Epidermal melanocyte (primary cell): ENCODE results near the gene YARS1.

Experiments used
- DNase-seq: peaks from one replicate; pipeline ENCODE4 v3.0.0; 2011; ENCODE audit warnings: low spot score; ENCODE audit not compliant: insufficient read length

YARS1 gene

DNA sequence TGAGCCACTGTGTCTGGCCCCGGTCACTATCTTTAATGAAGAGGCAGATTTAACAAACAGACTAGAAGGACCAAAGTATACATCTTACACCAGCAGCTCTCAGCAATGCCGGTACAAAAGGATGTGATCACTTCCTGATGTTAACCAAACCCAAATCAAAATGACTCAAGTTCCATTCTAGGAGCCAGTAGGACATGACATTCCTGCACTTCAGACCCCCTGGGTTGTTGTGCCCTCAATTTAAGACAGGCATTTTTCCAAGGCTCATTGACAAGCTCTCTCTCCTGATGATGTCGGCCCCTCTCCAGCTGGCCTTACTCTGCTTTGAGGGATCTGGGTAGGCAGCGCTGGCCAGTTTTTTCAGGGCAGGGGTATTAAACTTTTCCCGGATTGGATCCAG, 35.1 kb downstream of the YARS1 start:
- no peak for DNase-seq

DNA sequence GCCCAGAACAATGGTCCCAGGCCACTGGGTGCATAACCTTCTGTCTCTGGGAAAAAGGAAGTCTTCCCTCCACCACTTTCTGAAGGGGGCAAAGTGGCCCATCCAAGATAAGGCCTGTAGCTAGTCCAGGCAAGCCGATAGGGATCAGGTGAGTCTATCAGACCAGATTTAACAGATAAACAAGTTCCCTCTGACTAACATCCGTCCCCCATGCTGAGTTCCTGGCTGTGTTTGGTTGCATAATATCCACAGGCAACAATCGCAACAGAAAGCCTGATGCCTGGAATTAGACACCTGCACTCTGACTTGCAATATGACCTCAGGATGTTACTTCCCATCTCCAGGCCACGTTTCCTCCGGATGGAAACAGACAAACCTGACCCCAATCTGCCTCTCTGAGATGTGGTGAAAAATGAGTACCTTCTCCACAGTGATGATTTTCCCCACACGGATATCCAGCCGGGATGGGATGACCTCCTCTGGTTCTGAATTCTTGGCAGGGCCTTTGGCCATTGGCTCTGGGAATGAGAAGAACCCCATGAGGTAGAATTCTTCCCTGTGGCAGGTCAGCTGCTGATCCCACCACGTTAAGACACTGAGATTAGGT, 36.4 kb downstream of the YARS1 start:
- DNase-seq = no peak

DNA sequence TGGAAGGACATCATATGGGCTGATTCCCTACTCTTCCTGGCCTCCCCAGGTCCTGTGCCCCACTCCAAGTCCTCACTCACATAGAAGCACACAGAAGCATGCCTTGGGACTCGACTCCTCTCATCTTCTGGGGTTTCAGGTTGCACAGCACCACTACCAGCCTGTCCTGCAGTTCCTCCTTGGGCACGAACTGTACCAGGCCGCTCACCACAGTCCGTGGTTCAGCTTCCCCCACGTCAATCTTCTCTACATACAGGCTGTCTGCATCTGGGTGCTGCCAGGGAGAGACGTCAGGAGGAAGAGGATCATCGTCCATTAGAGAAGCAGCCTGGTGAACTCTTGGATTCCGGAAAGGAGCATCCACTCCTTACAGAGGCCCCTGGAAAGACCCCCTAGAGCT, 37.2 kb downstream of the YARS1 start:
- DNase-seq = no peak

DNA sequence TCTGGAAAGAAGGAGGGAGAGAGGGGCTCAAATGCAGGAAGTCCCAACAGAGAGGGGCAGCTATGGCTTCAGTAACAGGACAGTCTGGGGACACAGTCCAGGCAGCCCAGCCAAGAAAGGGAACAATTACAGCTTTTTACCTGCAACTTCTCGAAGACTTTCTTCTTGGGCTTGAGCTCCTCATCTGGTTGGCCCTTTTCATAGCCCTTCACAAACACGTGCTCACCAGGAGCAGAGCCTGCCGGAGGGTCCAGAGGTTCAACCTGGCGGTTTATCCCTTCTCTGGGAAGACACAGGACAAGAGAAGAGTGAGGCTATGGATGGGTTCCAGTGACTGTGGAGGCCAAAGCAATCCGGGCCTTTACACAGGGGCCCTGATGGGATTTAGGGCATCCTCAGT, 37.9 kb downstream of the YARS1 start:
- DNase-seq = peak; percentile 9

DNA sequence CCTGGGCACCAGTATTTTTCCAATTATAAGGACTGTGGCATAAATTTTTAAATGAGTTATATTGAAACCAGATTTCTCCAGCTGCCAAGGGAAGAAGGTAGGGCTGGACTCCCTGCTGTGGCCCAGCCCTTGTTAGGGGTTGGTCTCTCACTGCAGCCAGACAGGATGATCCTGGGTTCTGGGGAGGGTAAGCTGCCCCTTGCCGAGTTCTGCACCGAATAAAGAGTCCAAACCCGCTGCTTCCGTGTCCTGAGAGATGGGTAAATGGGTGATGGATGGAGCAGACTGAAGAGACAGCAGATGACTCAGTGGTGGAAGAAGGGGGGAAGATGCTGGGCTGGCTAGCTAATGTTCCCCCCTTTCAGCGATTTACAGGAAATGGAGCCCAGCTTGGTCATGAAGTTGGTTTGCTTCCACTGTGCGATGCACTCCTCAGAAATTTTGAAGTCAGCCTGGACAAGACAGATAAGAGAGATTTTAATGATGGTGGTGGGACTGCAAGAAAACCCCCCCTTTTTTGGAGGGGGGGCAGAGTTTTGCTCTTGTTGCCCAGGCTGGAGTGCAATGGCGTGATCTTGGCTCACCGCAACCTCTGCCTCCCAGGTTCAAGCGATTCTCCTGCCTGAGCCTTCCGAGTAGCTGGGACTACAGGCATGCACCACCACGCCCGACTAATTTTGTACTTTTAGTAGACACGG, 41.4 kb downstream of the YARS1 start:
- DNase-seq = peak; percentile 25

- DNase-seq = peak; percentile 35
These were observed 42.1 kb downstream of the YARS1 start for GRCh38 chr1:32774950-32775634.

GRCh38 chr1:32774464-32774808, 42.7 kb downstream of the YARS1 start:
- DNase-seq = no peak

- no peak for DNase-seq
These were observed 43.2 kb downstream of the YARS1 start for GRCh38 chr1:32773764-32774463.

DNA sequence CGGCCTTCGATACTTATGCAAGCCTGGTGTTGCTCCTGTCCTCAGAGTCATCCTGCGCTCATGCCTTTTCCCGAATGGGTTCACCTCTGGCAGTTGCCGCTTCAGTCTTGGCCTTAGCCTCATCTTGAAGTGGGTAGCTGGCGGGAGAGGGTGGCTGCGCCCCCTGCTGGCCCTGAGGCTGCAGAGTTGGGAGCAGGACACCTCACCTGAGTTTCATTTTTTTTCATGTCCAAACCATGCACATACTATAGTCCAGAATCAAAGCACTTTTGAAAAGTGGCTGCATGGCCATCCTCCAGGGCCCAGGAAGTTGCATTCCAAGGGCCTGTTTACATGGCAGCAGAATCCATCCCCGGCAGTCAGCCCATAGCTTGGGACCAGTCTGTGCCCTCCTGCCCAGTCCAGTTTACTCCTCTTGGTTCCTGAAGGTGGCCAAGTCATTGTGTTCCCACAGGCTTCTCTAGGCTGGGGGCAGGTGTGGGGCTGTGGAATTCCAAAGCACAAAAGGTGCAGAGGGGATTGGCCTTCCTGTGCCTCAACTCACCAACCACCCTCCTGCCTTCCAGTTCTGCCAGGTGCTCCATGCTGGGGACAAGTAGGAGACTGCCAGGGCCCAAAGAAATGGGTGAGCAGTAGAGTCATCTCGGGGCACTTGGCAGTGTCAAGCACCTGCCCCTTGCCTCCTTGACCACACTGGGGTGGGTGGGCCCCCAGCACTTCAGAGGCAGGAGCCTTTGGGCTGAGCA, 44.0 kb downstream of the YARS1 start:
- peak; percentile 78 for DNase-seq

- DNase-seq = no peak
These were observed 44.7 kb downstream of the YARS1 start for GRCh38 chr1:32772281-32773017.

DNA sequence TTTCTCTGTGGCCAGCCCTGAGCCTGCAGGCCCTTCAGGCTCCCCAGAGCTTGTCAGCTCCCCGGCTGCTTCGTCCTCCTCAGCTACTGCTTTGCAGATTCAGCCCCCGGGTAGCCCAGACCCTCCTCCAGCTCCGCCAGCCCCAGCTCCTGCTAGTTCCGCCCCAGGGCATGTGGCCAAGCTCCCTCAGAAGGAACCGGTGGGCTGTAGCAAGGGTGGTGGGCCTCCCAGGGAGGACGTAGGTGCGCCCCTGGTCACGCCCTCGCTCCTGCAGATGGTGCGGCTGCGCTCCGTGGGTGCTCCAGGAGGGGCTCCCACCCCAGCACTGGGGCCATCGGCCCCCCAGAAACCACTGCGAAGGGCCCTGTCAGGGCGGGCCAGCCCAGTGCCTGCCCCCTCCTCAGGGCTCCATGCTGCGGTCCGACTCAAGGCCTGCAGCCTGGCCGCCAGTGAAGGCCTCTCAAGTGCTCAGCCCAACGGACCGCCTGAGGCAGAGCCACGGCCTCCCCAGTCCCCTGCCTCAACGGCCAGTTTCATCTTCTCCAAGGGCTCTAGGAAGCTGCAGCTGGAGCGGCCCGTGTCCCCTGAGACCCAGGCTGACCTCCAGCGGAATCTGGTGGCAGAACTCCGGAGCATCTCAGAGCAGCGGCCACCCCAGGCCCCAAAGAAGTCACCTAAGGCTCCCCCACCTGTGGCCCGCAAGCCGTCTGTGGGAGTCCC, 45.4 kb downstream of the YARS1 start:
- no peak for DNase-seq

GRCh38 chr1:32770741-32771548, 46.2 kb downstream of the YARS1 start:
- no peak for DNase-seq

GRCh38 chr1:32770221-32770731, 46.9 kb downstream of the YARS1 start:
- no peak for DNase-seq

- no peak for DNase-seq
These were observed 47.5 kb downstream of the YARS1 start for GRCh38 chr1:32769524-32770220.

DNA sequence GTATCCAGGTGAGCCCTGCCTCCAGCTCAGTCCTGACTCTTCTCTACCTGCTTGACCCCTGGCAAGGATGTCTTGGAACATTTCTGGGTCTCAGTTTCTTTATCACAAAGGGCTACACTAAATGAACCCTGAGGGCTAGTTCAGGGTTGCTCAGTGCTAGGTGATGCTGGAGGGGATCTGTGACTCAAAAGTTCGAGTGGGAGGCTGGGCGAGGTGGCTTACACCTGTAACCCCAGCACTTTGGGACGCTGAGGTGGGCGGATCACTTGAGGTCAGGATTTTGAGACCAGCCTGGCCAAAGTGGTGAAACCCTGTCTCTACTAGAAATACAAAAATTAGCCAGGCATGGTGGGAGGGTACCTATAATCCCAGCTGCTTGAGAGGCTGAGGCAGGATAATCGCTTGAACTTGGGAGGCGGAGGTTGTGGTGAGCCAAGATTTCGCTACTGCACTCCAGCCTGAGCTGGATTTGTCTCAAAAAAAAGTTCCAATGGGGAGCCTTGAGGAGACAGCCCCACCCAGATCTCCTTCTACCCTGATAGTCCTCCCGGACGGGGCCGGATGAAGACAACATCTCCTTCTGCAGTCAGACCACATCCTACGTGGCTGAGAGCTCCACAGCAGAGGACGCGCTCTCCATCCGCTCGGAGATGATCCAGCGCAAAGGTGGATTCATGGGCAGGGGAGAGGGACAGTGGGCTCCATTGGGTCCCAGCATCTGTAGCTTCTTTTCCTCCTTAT, 48.9 kb downstream of the YARS1 start:
- no peak for DNase-seq

DNA sequence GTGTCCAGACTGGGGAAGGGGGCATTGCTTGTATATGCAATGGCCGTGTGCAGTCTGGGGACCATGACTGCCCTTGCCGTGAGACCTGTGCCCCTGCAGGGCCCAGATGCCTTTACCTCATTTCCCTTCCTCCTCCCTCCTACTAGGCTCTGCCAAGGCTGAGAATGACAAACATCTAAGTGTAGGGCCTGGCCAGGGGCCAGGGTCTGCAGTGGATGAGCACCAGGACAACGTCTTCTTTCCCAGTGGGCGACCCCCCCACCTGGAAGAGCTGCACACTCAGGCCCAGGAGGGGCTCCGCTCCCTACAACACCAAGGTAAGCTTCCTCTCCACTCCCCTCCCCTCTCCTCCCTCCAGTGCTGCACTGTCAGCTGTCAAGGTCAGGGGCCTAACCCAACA, 49.5 kb downstream of the YARS1 start:
- no peak for DNase-seq

- DNase-seq = no peak
These were observed 50.0 kb downstream of the YARS1 start for GRCh38 chr1:32767156-32767555.
